Fibroblast of peridontal ligament (primary cell): ENCODE measurements around the gene OPCML.

ENCODE experiments used
- DNase-seq: peaks from one replicate; pipeline ENCODE4 v3.0.0-alpha.2; 2010; ENCODE audit errors: extremely low read depth

The OPCML gene

GRCh38 chr11:133133606-133134005, 398.7 kb downstream of the OPCML start:
- no peak for DNase-seq

DNA sequence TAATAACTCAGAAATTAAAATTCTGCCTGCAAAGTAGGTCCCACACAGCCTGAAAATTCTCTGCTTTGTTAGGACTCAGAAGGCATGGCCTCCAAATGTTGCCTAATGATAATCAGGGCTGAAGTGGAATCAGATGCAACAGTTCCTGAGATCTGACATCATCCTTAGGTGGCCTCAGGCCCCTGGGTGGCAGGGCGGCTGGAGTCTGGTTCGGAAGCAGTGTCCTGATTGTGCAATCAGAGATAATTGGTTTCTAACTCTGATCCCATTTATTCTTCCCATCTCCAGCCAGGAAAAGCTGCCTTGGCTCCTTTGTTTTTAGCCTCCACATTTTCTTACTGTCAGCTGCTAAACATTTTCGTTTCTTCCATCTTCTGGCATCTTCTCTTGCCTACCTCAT, 399.3 kb downstream of the OPCML start:
- no peak for DNase-seq

- DNase-seq, result no peak
Measured at GRCh38 chr11:133127741-133128140, 404.6 kb downstream of the OPCML start.

DNA sequence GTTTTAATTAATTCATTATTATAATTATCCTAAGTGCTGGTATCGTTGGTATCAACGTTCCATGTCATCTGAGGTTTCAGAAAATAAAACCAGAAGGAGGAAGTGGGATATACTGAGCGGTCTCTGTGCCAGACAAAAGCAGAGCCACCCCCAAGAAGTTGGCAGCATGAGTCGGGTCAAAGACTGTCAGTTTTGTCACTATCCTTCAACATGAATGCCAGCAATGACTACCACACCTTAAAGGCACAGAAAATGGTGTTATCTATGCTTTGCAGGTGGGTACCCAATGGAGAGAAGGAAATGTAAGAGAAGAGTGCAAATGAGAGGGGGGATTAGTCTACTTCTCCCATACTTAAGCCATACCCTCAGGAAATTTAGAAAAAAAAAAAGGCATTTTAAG, 408.5 kb downstream of the OPCML start:
- DNase-seq, result no peak

GRCh38 chr11:133123366-133123765, 408.9 kb downstream of the OPCML start:
- no peak for DNase-seq

GRCh38 chr11:133122256-133122655, 410.0 kb downstream of the OPCML start:
- DNase-seq, result no peak

DNA sequence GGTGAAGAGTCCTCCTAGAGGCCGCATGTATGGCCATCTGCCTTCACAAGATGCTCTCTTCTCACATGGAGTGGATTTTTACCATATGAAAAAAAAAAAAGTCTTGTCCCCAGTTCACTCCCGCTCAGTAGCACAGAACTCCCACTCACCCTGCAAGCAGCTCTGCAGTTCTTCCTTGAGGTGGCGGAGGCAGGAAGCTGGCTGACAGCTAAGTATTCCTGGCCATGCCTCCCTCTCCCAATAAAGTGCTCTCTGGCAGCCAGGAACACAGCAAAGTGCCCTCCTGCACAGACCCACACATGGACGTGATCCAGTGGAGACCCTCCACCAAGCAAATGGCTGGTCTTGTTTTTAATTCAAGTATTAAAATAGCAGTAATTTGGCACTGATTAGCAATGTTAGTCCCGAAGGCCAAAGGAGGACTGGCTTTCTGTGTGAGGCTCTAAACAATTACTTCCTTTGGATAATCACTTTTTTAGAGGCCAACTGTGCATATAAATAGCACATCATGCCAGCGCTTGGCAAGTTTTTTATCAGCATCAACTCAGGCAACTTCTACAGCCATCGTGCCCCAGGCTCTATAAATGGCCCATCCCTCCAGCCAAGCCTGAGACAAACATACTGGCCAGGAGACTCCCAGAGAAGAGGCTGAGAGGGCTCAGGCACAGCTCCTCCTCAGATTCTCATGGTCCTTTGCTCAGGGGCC, 413.6 kb downstream of the OPCML start:
- DNase-seq, result no peak

- no peak for DNase-seq
Measured at GRCh38 chr11:133115099-133115498, 417.2 kb downstream of the OPCML start.

DNA sequence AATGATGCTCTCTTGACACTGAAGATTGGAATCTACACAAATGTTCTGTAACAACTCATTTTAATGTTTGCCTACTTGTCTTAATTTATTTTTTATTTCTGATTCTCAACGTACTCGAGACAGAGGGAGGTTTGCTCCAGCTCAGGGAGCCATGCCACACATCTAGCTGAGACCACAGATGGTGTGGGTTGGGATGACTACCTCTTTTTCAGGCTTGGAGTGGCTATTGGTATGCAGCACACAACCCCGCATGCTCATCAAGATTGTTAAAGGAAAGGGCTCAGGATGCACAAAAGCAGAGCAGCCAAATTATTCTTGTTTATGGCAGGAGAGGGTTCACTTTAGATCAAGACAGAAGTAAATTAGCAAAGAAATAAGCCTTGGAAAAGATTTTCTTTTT, 424.5 kb downstream of the OPCML start:
- DNase-seq, result no peak

DNA sequence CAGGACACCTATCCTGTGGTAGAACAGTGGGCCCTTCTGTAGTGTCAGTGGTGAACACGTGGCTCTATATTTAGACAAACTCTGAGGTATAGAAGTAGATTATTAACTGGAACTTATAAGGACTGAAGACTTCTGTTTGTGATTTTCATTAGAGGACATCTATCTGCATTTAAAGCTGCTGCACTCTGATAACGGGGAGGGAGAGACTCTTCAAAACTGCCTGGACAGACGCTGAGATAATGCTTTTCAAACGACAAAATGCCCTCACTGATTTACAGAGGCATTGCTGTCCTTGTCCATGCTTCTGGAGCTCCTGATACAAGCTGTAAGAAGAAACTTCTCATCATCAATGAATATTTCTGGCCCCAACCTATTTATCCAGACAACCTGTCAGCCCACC, 425.2 kb downstream of the OPCML start:
- DNase-seq, result no peak

DNA sequence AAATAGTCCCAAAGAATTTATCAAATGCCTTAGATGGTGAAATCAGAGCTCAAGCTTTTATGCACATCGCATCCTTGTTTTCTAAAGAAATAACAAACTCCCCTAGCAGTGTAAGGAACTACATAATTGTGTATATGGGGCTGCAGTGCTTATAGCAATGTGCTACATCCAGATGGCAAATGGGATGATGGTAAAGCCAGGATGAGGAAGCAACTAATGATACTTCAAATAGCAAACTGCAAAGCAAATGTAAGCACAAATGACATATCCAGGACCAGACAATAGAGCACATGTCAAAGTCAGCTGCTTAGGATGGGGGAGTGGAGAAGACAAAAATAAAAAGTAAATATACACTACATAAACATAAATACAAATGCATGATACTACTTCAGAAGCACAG, 425.9 kb downstream of the OPCML start:
- no peak for DNase-seq

GRCh38 chr11:133104009-133104744, 428.1 kb downstream of the OPCML start:
- no peak for DNase-seq

DNA sequence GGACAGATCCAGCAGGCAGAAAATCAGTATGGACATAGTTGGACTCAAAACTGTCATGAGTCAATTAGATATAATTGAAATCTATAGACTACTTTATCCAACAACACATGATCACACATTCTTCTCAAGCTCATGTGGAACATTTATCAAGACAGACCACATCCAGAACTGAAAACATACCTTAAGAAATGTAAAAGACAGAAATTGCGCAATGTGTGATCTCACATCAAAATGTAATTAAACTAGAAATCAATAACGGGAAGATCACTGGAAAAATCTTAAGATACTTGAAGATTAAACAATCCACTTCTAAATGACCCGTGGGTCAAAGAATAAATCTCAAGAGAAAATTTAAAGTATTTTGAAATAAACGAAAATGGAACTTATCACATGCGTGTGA, 435.3 kb downstream of the OPCML start:
- no peak for DNase-seq

- no peak for DNase-seq
Measured at GRCh38 chr11:133086518-133086917, 445.8 kb downstream of the OPCML start.

DNA sequence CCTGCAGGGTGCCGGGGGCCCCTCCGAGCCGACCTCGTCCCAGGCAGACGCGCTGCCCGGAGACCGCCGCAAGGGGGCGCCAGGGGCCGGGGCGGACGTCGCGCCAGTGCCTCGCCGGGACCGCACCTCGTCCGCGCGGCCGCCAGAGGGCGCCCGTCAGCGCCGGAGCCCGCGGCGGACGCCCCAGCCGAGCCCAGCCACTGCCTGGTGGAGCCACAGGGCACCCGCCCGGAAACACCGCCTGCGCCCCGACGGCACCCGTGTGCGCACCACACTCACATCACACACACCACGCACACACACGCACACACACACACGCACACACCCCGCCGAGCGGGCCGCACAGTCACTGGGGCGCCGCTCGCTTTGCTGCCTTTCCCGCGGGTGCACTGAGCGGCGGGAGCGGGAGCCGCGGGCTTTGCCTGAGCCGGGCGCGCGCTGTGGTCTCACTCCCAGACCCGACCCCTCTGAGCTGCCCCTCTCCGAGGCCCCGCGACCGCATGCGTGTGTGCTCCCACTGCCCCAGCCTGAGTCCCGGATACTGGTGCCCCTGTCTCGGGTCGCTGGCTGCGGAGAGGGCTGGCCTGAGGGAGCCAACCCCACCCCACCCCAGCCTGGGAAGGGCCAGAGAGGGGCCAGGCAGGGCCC, 449.3 kb downstream of the OPCML start:
- no peak for DNase-seq

GRCh38 chr11:133082453-133082781, 449.9 kb downstream of the OPCML start:
- no peak for DNase-seq

- no peak for DNase-seq
Measured at GRCh38 chr11:133081730-133082452, 450.4 kb downstream of the OPCML start.

DNA sequence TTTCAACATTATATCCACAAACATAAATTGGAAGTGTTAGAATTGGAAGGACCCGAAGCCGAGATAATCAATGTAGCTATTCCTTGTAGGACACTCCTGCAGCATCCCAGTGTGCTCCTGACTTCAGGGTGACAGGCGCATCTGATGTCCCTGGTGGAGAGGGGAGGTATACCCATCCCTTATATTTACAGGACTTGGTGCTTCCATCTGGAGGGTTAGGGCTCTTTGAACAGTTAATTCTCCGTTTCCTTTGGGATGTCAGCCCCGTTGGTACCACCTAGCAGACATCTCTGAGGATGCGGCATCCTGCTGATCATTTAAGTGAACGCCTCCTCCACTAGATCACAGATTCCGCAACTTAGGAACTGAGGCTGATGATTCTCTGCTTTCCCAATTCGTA, 451.3 kb downstream of the OPCML start:
- DNase-seq, result no peak

- peak; percentile 24 for DNase-seq
Measured at GRCh38 chr11:133078591-133079404, 453.5 kb downstream of the OPCML start.

DNA sequence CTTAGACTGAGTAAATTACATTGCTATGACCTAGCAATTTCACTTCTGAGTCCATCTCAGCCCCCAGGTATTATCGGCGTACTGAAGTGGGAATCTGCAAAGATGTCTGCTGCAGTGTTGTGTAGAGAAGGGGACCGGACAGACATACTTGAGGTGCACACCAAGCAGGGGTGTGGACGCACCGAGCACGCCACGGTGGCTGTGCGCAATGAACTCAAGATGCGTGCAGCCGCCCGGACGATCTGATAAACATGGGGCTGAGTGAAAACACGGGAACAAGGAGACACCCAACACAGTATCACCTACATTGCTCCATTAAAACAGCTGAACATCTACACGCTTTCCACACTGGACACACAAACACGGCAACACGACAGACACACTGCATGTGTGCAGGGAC, 454.3 kb downstream of the OPCML start:
- DNase-seq, result no peak

DNA sequence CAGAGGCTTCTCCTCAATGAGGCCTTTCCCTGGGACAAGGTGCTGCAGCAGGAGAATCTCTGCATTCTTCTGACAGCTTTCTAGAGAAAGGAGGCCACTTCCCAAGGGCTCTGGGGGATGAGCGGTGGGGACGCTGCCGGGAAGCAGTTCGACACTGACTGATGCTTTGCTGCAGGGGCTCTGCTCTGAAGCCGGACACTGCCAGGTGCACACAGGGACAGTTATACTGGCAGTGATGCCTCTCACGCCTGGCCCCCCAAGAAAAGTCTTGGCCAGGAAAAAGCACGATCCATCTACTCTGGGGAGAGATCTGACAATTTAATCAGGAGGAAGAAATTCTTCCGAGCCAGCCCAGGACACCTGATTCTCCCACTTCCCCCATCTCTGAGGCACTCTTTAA, 456.9 kb downstream of the OPCML start:
- no peak for DNase-seq
